ENCODE measurements around the gene IREB2. TPM values are rescaled to one million over a fixed set of nuclear protein-coding genes. Genes with fewer than 3 reads are reported as not detected.

The IREB2 gene
- total and polyA plus RNA-seq, 2 experiments from 2014 or later = 23.4 to 68.4 TPM

- TF ChIP-seq REST (IDR thresholded peaks at IDR 0.05; ENCODE audit: unreplicated experiment) (no peak), POLR2AphosphoS5 (IDR thresholded peaks at IDR 0.05; ENCODE audit: low read depth) (no peak), EZH2phosphoT487 (IDR thresholded peaks at IDR 0.05; ENCODE audit: unreplicated experiment) (no peak), ZNF114 (CRISPR knock-in tag; IDR thresholded peaks at IDR 0.05) (no peak), ETS1 (IDR thresholded peaks at IDR 0.05) (no peak), STAT1 (IDR thresholded peaks at IDR 0.05; ENCODE audit: unreplicated experiment) (no peak), CREB1 (CRISPR knock-in tag; IDR thresholded peaks at IDR 0.05; ENCODE audit: low read depth) (no peak), EZH2 (IDR thresholded peaks at IDR 0.05; ENCODE audit: low read depth, unreplicated experiment) (no peak), NANOG (IDR thresholded peaks at IDR 0.05; ENCODE audit: borderline replicate concordance) (no peak), CTCF (conservative IDR thresholded peaks at IDR 0.05; ENCODE audit: low read depth in 2 of 2) (no peak), JUNB (IDR thresholded peaks at IDR 0.05; ENCODE audit: unreplicated experiment) (no peak), ZNF331 (CRISPR knock-in tag; IDR thresholded peaks at IDR 0.05; ENCODE audit: low read depth) (no peak)
Observed at GRCh38 chr15:78536134-78536533, 98.1 kb downstream of the IREB2 start (continued).

GRCh38 chr15:78537266-78537905, 99.4 kb downstream of the IREB2 start:
- ATAC-seq (no peak), DNase-seq (ENCODE audit: low spot score) (no peak)
- Histone ChIP-seq H3K27me3 (ENCODE audit: insufficient read depth) (no peaks in the 10 kb centered on the region), H3K36me3 (ENCODE audit: insufficient read depth) (peaks cover 3% of the 10 kb centered on the region; the same call in 1 of the 2 replicates), H2AFZ (no peak overlapping the region), H3K4me3 (no peak overlapping the region), H3K4me2 (no peak overlapping the region), H3K9me2 (ENCODE audit: insufficient read depth) (peaks cover 3% of the 10 kb centered on the region; the same call in 1 of the 2 replicates), H3K79me2 (replicated peaks; ENCODE audit: insufficient read depth) (peaks cover 19% of the 10 kb centered on the region), H4K20me1 (replicated peaks; ENCODE audit: insufficient read depth) (no peaks in the 10 kb centered on the region), H3K27ac (ENCODE audit: low read depth) (no peak overlapping the region), H3F3A (replicated peaks; ENCODE audit: low read depth) (no peaks in the 10 kb centered on the region), H3K4me1 (ENCODE audit: insufficient read depth) (peaks cover 8% of the 10 kb centered on the region; the same call in 1 of the 2 replicates)
- H3K27ac Mint-ChIP-seq = no peak overlapping the region
- peaks cover 8% of the 10 kb centered on the region for H3K36me3 Mint-ChIP-seq (ENCODE audit: low read depth)
- H3K4me1 Mint-ChIP-seq = peaks cover 9% of the 10 kb centered on the region
- no peaks in the 10 kb centered on the region; the same call in 2 of the 3 replicates for H3K9me3 Mint-ChIP-seq
- no peak overlapping the region for H3K4me3 Mint-ChIP-seq
- peaks cover 9% of the 10 kb centered on the region for H3K27me3 Mint-ChIP-seq (ENCODE audit: insufficient read depth, low read depth, poor library complexity)
- TF ChIP-seq ZNF462 (CRISPR knock-in tag; IDR thresholded peaks at IDR 0.05) (no peak), STAT1 (IDR thresholded peaks at IDR 0.05; ENCODE audit: unreplicated experiment) (no peak), ZNF114 (CRISPR knock-in tag; IDR thresholded peaks at IDR 0.05) (no peak), POLR2AphosphoS5 (IDR thresholded peaks at IDR 0.05; ENCODE audit: low read depth) (no peak)

Measured in GM23338 (cell line).